Measurements from ENCODE around the gene AP2M1. TPM values are rescaled to one million over a fixed set of nuclear protein-coding genes. Genes with fewer than 3 reads are reported as not detected.
A peak's percentile ranks its signal among the peaks of the same experiment; 100 is the strongest.

Gene AP2M1
- total and polyA plus RNA-seq, 4 donors: 71.9 to 200 (median 135) TPM

DNA sequence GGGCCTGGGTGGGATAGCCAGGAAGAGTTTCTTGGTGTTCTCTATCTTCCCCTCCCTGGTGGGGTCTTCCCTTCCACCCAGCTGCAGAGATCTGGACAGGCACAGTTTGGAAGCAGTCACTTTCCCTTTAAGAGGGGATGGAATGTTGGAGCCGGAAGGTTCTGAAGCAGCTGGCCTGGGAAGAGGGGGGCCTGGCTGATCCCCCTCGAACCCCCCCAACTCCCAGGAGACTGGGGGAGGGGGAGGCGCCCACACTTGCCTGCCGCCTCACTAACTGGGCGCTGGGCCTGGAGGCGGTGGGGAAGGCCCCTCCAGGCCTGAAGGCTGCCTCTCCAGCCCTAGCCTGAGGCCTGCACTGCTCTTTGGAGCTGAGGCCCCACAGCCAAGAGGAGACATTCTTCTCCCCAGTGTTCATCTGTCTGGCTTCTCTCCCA is 18.1 kb upstream of the AP2M1 start:
- peaks cover 5 to 36% (median 24%) of the 10 kb centered on the region in 4 donors for H3K4me1 ChIP-seq (ENCODE audit: control insufficient read depth in 4 of 4, insufficient read depth in 4 of 4, low read length in 3 of 4)
- no peaks in the 10 kb centered on the region for H3K9me3 ChIP-seq (ENCODE audit: control insufficient read depth in 4 of 4, low read length in 3 of 4)
- no peak for DNase-seq (ENCODE audit: low spot score)
- peak overlapping the region; percentile 93 to 94 (median 93) for H3K4me3 ChIP-seq (ENCODE audit: low read depth in 1 of 3, low read length in 3 of 3)
- TF ChIP-seq JUND (IDR thresholded peaks at IDR 0.05) (no peak), YY1 (IDR thresholded peaks at IDR 0.05) (no peak)
- TF ChIP-seq, protein P1, sequence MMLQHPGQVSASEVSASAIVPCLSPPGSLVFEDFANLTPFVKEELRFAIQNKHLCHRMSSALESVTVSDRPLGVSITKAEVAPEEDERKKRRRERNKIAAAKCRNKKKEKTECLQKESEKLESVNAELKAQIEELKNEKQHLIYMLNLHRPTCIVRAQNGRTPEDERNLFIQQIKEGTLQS (IDR thresholded peaks at IDR 0.05): no peak
- TF ChIP-seq, protein P2, sequence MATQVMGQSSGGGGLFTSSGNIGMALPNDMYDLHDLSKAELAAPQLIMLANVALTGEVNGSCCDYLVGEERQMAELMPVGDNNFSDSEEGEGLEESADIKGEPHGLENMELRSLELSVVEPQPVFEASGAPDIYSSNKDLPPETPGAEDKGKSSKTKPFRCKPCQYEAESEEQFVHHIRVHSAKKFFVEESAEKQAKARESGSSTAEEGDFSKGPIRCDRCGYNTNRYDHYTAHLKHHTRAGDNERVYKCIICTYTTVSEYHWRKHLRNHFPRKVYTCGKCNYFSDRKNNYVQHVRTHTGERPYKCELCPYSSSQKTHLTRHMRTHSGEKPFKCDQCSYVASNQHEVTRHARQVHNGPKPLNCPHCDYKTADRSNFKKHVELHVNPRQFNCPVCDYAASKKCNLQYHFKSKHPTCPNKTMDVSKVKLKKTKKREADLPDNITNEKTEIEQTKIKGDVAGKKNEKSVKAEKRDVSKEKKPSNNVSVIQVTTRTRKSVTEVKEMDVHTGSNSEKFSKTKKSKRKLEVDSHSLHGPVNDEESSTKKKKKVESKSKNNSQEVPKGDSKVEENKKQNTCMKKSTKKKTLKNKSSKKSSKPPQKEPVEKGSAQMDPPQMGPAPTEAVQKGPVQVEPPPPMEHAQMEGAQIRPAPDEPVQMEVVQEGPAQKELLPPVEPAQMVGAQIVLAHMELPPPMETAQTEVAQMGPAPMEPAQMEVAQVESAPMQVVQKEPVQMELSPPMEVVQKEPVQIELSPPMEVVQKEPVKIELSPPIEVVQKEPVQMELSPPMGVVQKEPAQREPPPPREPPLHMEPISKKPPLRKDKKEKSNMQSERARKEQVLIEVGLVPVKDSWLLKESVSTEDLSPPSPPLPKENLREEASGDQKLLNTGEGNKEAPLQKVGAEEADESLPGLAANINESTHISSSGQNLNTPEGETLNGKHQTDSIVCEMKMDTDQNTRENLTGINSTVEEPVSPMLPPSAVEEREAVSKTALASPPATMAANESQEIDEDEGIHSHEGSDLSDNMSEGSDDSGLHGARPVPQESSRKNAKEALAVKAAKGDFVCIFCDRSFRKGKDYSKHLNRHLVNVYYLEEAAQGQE (IDR thresholded peaks at IDR 0.05): peak; percentile 26
- WGBS: 2% methylated on average over 6 of the region's 6 CpGs
- no peaks in the 10 kb centered on the region for H3K36me3 ChIP-seq (ENCODE audit: control insufficient read depth in 4 of 4, insufficient read depth in 3 of 4, low read depth in 1 of 4, low read length in 3 of 4)
- peak overlapping the region; percentile 66 to 76 for H3K27ac ChIP-seq (ENCODE audit: low read depth in 1 of 2, low read length in 2 of 2)
- peak overlapping the region; percentile 63 to 87 for H3K9ac ChIP-seq (ENCODE audit: low read depth in 1 of 2, low read length in 2 of 2)
- no peaks in the 10 kb centered on the region for H3K27me3 ChIP-seq (ENCODE audit: control insufficient read depth in 4 of 4, insufficient read depth in 4 of 4, low read length in 3 of 4)

DNA sequence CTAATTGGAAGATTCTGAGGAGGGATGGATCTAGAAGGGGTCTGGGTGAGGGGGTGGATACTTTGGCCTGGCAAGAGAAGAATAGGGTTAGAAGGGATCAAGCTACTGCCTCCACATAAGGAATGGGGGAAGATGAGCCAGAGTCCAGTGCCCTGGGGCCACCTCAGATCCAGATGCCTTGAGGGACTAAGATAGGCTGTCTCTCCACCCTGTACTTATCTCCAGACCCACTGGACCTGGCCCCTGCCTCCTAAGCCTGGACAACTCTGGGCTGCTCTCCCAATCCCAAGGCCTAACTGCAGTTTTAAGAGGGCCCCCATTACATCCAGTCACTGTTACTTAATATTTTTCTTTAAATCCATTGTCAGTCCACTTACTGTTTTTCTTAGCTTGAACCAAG is 17.4 kb upstream of the AP2M1 start:
- peaks cover 5 to 36% (median 24%) of the 10 kb centered on the region in 4 donors for H3K4me1 ChIP-seq (ENCODE audit: control insufficient read depth in 4 of 4, insufficient read depth in 4 of 4, low read length in 3 of 4)
- no peaks in the 10 kb centered on the region for H3K36me3 ChIP-seq (ENCODE audit: control insufficient read depth in 4 of 4, insufficient read depth in 3 of 4, low read depth in 1 of 4, low read length in 3 of 4)
- no peak overlapping the region for H3K27ac ChIP-seq (ENCODE audit: low read depth in 1 of 2, low read length in 2 of 2)
- no peaks in the 10 kb centered on the region for H3K27me3 ChIP-seq (ENCODE audit: control insufficient read depth in 4 of 4, insufficient read depth in 4 of 4, low read length in 3 of 4)
- H3K4me3 ChIP-seq (ENCODE audit: low read depth in 1 of 3, low read length in 3 of 3): peak overlapping the region; percentile 0 to 93 (median 93)
- no peak for DNase-seq (ENCODE audit: low spot score)
- no peaks in the 10 kb centered on the region for H3K9me3 ChIP-seq (ENCODE audit: control insufficient read depth in 4 of 4, low read length in 3 of 4)
- H3K9ac ChIP-seq (ENCODE audit: low read depth in 1 of 2, low read length in 2 of 2): peak overlapping the region; percentile 63 to 87
- TF ChIP-seq HNF4A (conservative IDR thresholded peaks at IDR 0.05): no peak
- TF ChIP-seq, protein P3, sequence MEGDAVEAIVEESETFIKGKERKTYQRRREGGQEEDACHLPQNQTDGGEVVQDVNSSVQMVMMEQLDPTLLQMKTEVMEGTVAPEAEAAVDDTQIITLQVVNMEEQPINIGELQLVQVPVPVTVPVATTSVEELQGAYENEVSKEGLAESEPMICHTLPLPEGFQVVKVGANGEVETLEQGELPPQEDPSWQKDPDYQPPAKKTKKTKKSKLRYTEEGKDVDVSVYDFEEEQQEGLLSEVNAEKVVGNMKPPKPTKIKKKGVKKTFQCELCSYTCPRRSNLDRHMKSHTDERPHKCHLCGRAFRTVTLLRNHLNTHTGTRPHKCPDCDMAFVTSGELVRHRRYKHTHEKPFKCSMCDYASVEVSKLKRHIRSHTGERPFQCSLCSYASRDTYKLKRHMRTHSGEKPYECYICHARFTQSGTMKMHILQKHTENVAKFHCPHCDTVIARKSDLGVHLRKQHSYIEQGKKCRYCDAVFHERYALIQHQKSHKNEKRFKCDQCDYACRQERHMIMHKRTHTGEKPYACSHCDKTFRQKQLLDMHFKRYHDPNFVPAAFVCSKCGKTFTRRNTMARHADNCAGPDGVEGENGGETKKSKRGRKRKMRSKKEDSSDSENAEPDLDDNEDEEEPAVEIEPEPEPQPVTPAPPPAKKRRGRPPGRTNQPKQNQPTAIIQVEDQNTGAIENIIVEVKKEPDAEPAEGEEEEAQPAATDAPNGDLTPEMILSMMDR (IDR thresholded peaks at IDR 0.05; ENCODE audit: low read depth, low read length, missing input control): no peak

DNA sequence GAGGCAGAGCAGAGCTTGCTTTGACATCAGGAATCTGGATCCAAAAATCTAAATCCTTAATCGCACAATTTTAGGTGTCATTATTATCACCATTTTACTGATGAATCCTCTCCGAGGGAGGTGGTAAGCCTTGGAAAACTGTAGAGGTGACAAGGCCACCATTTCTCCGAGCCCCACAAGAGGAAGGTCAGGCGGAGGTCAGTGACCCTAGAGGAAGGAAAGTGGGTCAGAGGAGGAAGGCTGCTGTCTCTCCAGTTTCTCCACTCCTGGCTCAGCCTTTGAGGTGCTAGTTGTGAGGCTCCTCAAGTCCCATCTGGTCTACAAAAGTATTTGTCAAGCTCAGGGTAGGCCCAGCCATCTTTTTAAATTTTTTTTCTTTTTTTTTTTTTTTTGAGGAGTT is 16.3 kb upstream of the AP2M1 start:
- WGBS: 63% methylated on average over 4 of the region's 4 CpGs
- Histone ChIP-seq H3K4me1 (ENCODE audit: control insufficient read depth in 4 of 4, insufficient read depth in 4 of 4, low read length in 3 of 4) (peaks cover 5 to 36% (median 24%) of the 10 kb centered on the region in 4 donors), H3K9ac (ENCODE audit: low read depth in 1 of 2, low read length in 2 of 2) (no peak overlapping the region), H3K4me3 (ENCODE audit: low read depth in 1 of 3, low read length in 3 of 3) (no peak overlapping the region), H3K9me3 (ENCODE audit: control insufficient read depth in 4 of 4, low read length in 3 of 4) (no peaks in the 10 kb centered on the region), H3K36me3 (ENCODE audit: control insufficient read depth in 4 of 4, insufficient read depth in 3 of 4, low read depth in 1 of 4, low read length in 3 of 4) (peaks cover 0 to 3% (median under 1%) of the 10 kb centered on the region in 4 donors), H3K27me3 (ENCODE audit: control insufficient read depth in 4 of 4, insufficient read depth in 4 of 4, low read length in 3 of 4) (no peaks in the 10 kb centered on the region), H3K27ac (ENCODE audit: low read depth in 1 of 2, low read length in 2 of 2) (no peak overlapping the region)
- TF ChIP-seq NR2F2 (IDR thresholded peaks at IDR 0.05) (peak; percentile 87), RAD21 (IDR thresholded peaks at IDR 0.05) (no peak), FOXA2 (IDR thresholded peaks at IDR 0.05) (no peak), RXRA (IDR thresholded peaks at IDR 0.05) (peak; percentile 33 to 55)
- TF ChIP-seq, protein P2 (IDR thresholded peaks at IDR 0.05): no peak
- no peak for DNase-seq (ENCODE audit: low spot score)
